GM21737 (cell line): ENCODE results near the gene KANSL2.
"Not testable (repeated sequence)": the region's sequence is repeated elsewhere in the genome, so short reads cannot be mapped to it uniquely, and the experiment has no call there.

Experiments used
- ATAC-seq: cut with Tn5 transposase; IDR thresholded peaks from one replicate; pipeline ENCODE4 v1.9.1; 2021; ENCODE audit warnings: mild to moderate bottlenecking, moderate library complexity; ENCODE audit not compliant: unreplicated experiment

The KANSL2 gene

GRCh38 chr12:48686037-48686595 lies 4.1 kb upstream of the KANSL2 start:
- no peak for ATAC-seq

GRCh38 chr12:48683534-48683933 lies 1.5 kb upstream of the KANSL2 start:
- ATAC-seq, result no peak

- ATAC-seq, result no peak
Measured at GRCh38 chr12:48682927-48683326, 889 bp upstream of the KANSL2 start.

GRCh38 chr12:48682533-48682905 lies 481 bp upstream of the KANSL2 start:
- not testable (repeated sequence) for ATAC-seq

DNA sequence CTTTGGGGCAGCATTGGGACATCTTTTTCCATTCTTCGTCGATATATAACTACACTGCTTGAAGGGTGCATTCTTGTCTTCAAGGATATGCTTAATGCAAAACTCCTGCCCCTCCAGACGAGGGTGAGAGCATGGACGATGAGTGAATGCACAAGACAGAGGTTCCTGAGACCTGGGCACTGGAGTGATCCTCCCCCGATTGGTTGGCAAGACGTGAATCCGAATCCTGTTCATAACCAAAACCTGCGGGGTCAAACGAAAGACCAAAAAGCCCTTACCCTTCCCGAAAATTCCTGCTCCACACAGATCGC lies 684 bp downstream of the KANSL2 start:
- no peak for ATAC-seq

DNA sequence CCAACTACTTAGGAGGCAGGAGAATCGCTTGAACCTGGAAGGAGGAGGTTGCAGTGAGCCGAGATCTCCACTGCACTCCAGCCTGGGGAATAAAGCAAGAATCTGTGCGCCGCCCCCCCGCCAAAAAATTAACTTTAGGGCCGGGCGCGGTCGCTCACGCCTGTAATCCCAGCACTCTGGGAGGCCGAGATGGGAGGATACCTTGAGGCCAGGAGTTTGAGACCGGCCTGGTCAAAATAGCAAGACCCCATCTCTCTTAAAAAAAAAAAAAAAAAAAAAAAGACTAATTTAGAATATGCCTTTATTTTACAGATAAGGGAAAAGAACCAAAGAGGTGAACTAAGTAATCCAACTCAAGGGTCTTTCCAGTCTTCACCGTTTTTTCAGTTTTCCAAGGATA lies 1.2 kb downstream of the KANSL2 start:
- no peak for ATAC-seq

DNA sequence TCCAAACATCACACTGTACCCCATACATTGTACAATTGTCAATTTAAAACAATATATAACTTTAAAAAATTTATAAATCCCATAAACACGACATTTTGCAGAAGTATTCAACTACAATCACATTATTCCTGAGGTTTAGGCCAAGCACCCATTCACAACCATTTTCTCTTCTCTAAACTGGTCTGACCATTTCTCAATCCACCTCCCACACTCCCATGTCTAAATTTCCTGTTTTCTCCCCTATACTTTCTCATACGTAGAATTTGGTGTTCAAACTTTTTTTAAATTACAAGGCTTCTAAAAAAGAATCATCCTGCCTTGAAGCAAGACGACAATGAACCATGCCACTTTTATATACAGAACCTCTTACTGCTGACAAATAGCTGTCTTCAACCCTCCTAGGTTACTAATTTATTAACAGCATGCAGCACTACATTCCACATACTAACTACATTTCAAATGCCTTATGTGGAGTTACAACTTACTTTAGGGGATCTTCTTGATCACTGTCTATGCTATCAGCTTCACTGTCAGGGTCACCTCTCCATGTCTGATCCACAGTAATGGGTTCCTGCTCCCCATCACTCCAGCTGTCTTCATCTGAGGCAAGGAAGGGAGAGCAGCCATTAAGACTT lies 3.4 kb downstream of the KANSL2 start:
- no peak for ATAC-seq

DNA sequence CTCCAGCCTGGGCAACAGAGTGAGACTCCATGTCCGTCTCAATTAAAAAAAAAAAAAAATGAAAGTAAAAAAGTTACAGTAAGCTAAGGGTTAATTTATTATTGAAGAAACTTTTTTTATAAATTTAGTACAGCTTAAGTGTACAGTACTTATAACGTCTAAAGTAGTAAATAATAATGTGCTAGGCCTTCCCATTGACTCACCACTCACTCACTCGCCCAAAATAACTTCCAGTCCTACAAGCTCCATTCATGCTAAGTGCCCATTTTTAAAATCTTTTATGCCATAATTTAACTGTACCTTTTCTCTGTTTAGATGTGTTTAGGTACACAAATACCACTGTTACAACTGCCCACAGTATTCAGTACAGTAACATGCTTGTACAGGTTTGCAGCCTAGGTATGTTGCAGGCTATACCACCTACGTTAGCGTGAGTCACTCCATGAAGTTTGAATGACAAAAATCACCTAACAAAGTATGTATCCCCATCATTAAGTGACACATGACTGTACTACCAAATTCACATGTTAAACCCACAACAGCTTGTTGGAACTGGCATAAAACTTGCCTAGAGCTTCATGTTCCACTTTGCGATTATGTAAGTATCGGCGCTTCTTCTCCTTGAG lies 10.7 kb downstream of the KANSL2 start:
- no peak for ATAC-seq

GRCh38 chr12:48668996-48669395 lies 13.0 kb downstream of the KANSL2 start:
- no peak for ATAC-seq

- ATAC-seq, result no peak
Measured at GRCh38 chr12:48659863-48660262, 22.2 kb downstream of the KANSL2 start.

DNA sequence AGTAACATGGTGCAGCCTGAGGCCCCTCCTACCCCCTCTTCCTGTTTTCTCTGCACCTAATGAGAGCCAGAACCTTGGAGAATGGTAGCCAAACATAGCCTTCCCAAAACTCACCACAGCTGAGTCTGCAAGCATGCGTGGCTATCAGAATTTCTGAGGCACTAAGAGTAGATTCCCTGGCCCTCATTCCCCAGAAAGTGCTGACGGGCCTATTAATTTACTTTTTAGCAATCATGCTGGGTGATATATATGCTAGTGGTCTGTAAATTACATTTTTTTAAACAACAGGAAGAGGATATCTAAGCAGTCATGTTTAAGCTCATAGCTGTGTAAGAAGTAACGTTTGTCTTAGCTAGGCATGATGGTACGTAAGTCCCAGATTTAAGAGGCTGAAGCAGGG lies 30.4 kb downstream of the KANSL2 start:
- ATAC-seq, result no peak

GRCh38 chr12:48645354-48645753 lies 36.7 kb downstream of the KANSL2 start:
- ATAC-seq, result not testable (repeated sequence)

DNA sequence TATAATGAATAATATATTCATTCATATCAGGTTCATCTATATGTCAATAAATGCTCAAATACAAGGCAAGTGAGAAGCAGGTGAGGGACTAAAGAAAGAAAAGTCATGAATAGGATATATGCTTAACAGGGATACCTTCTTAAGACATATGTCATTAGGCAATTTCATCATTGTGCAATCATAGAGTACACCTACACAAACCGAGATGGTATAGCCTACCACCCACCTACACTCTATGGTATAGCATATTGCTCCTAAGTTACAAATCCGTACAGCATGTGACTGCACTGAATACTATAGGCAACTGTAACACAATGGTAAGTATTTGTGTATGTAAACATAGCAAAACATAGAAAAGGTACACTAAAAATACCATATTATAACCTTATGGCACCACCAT lies 39.0 kb downstream of the KANSL2 start:
- ATAC-seq, result no peak

DNA sequence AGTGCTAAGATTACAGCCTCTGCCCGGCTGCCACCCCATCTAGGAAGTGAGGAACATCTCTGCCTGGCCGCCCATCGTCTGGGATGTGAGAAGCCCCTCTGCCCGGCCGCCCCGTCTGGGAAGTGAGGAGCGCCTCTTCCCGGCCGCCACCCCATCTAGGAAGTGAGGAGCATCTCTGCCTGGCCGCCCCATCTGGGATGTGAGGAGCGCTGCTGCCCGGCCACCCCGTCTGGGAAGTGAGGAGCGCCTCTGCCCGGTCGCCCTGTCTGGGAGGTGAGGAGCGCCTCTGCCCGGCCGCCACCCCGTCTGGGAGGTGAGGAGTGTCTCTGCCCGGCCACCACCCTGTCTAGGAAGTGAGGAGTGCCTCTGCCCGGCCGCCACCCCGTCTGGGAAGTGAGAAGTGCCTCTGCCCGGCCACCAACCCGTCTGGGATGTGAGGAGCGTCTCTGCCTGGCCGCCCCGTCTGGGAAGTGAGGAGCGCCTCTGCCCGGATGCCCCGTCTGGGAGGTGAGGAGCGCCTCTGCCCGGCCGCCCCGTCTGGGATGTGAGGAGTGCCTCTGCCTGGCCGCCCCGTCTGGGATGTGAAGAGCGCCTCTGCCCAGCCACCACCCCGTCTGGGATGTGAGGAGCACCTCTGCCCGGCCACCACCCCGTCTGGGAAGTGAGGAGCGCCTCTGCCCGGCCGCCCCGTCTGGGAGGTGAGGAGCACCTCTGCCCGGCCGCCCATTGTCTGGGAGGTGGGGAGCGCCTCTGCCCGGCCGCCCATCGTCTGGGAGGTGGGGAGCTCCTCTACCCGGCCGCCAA lies 40.1 kb downstream of the KANSL2 start:
- not testable (repeated sequence) for ATAC-seq

DNA sequence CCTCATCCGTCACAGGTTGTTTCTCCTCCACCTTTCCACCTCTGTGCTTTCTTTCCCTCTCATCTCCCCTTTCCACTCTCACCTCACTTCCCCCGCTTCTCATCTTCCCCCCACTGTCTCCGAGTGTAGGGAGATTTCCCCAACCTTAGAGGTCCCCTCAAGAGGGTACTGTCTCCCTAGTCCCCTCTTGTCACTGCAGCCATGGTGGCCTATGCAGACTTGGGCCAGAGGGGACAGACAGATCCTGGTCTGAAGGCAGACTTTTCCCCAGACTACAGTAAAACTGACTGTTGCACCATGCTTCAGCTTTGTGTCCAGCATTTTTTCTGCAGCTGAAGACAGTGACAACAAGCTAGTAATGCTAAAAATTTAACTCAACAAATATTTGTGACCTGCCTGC lies 41.2 kb downstream of the KANSL2 start:
- no peak for ATAC-seq

DNA sequence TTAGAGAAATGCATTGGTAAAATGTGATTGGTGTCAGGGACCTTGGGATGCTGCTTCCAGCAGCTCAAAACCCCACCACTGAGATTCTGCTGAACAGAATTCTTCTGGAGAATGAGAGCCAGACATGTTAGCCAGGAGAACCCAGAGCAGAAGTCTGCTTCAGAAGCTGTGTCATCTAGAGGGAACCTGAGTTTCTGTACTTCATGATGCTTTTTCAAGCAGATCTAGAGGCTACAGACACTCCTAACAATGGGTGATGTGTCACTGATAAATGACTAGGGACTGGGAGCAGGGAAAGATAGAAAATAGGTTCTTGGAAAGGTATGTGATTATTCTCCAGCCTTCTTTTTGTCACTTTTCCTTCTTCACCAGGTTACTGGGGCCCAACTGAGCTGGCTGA lies 41.6 kb downstream of the KANSL2 start:
- ATAC-seq, result no peak

- ATAC-seq, result no peak
Measured at GRCh38 chr12:48631071-48631470, 51.0 kb downstream of the KANSL2 start.

- no peak for ATAC-seq
Measured at GRCh38 chr12:48630346-48630745, 51.7 kb downstream of the KANSL2 start.

DNA sequence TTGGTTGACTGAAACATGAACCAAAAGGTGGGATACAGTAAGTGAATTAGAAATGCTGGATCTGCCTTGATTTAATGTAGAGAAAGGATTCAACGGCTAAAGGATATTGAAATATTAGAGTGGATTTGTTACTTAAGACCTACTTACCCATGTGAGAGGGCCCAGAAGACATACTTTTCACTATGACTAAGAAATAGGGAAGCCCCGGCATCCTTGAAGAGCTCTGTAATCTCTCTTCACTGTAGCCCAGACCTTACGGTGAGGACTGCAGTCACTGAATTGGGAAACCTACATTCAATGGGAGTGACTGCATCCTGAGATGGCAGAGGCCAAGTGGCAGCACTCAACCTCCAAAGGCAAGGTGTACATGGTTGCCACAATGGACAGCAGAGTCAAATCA lies 52.5 kb downstream of the KANSL2 start:
- ATAC-seq, result no peak

- ATAC-seq, result no peak
Measured at GRCh38 chr12:48627556-48627955, 54.5 kb downstream of the KANSL2 start.

DNA sequence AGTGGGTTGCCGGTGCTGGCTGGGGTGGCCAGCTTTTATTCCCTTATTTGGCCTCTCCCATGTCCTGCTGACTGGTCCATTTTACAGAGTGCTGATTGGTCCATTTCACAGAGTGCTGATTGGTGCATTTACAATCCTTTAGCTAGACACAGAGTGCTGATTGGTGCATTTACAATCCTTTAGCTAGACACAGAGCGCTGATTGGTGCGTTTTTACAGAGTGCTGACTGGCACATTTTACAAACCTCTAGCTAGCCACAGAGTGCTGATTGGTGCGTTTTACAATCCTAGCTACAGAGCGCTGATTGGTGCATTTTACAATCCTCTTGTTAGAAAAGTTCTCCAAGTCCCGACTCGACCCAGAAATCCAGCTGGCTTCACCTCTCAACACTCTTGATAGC lies 59.0 kb downstream of the KANSL2 start:
- not testable (repeated sequence) for ATAC-seq

DNA sequence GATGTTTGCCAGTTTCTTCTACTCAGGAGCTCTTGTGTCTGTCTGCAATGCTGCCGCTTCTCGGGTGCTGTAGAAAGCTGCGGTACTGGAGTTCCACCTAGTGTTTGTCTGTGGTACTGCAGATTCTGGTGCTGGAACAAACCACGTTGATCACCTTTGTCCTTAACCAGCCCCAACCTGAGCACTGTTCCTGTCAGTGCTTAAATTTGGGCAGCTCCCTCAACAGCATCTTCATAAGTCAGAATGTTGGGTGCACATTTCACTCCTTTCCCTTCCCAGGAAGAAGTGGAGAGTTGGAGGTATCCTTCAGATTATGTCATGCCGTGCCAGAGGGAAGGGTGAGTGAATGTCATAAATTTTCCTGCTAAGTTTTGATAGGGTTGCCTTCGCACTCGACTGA lies 63.5 kb downstream of the KANSL2 start:
- ATAC-seq, result no peak
